SU-DHL-6 (cell line): ENCODE results near the gene DAPK3.

Experiments used
- CTCF ChIP-seq: fragments of 200-600 bp; sonication (generic); IDR thresholded peaks from one replicate; pipeline ENCODE4 v1.5.1; 2017; ENCODE audit warnings: antibody characterized with exemption, mild to moderate bottlenecking, low read length, moderate library complexity; ENCODE audit not compliant: insufficient read depth, poor library complexity, severe bottlenecking
- EZH2phosphoT487 ChIP-seq: fragments of 200-600 bp; sonication (generic), shearing (Covaris generic); conservative IDR thresholded peaks from 2 replicates; pipeline ENCODE4 v1.6.1; 2018; ENCODE audit warnings: mild to moderate bottlenecking, antibody characterized with exemption, low read length, moderate library complexity, mixed read lengths

- TF ChIP-seq CTCF = no peak
- no peak for TF ChIP-seq EZH2phosphoT487
Observed at GRCh38 chr19:3990815-3991117, 19.9 kb upstream of the DAPK3 start.
